HepG2 (cell line): Measurements from ENCODE around the gene APOBEC3C. TPM values are rescaled to one million over a fixed set of nuclear protein-coding genes. Genes with fewer than 3 reads are reported as not detected.

ENCODE experiments used
- ELF3 ChIP-seq: IDR thresholded peaks from 2 replicates; pipeline ENCODE4 v1.6.1; 2016; ENCODE audit warnings: missing genetic modification reagents, missing compliant biosample characterization
- FOSL1 ChIP-seq: sonication (generic); formaldehyde crosslinking; IDR thresholded peaks from 2 replicates; pipeline ENCODE4 v1.9.0; 2021; ENCODE audit warnings: missing genetic modification reagents, borderline replicate concordance
- KAT8 ChIP-seq: IDR thresholded peaks from 2 replicates; pipeline ENCODE4 v1.6.1; 2016; ENCODE audit warnings: missing genetic modification reagents, missing compliant biosample characterization
- KDM2A ChIP-seq: sonication (generic); formaldehyde crosslinking; IDR thresholded peaks from 2 replicates; pipeline ENCODE4 v1.4.0; 2020; ENCODE audit warnings: low read depth, missing genetic modification reagents, borderline replicate concordance
- MTA1 ChIP-seq: sonication (generic); formaldehyde crosslinking; IDR thresholded peaks from 2 replicates; pipeline ENCODE4 v1.4.0; 2020; ENCODE audit warnings: missing genetic modification reagents, mild to moderate bottlenecking, borderline replicate concordance
- MXI1 ChIP-seq: IDR thresholded peaks from 3 replicates; pipeline ENCODE4 v1.6.1; 2012; ENCODE audit warnings: low read depth, low read length, inconsistent platforms, borderline replicate concordance
- NFYB ChIP-seq: sonication (generic); formaldehyde crosslinking; IDR thresholded peaks from 2 replicates; pipeline ENCODE4 v1.4.0; 2020; ENCODE audit warnings: missing genetic modification reagents
- PHF8 ChIP-seq: sonication (generic); formaldehyde crosslinking; IDR thresholded peaks from 2 replicates; pipeline ENCODE4 v1.5.0; 2020; ENCODE audit warnings: missing genetic modification reagents
- POGK ChIP-seq: sonication (generic); formaldehyde crosslinking; conservative IDR thresholded peaks from 2 replicates; pipeline ENCODE4 v1.8.0; 2022; ENCODE audit warnings: mild to moderate bottlenecking, moderate library complexity, missing genetic modification reagents
- POLR2A ChIP-seq, 2 experiments: IDR thresholded peaks; 2 replicates each; pipeline ENCODE4 v1.6.1; 2011; ENCODE audit warnings: low read depth in 2 of 2, low read length in 2 of 2, mild to moderate bottlenecking in 1 of 2, moderate library complexity in 1 of 2; ENCODE audit not compliant: insufficient read depth in 1 of 2
- POLR2AphosphoS5 ChIP-seq: IDR thresholded peaks from 2 replicates; pipeline ENCODE4 v1.6.1; 2012; ENCODE audit warnings: low read depth, low read length
- POLR2G ChIP-seq: fragments of 200-400 bp; formaldehyde crosslinking; IDR thresholded peaks from 2 replicates; pipeline ENCODE4 v1.6.1; 2018; ENCODE audit warnings: mild to moderate bottlenecking, low read depth, low read length, moderate library complexity
- SALL1 ChIP-seq: sonication (generic); formaldehyde crosslinking; IDR thresholded peaks from 2 replicates; pipeline ENCODE4 v1.8.0; 2022; ENCODE audit warnings: mild to moderate bottlenecking, missing genetic modification reagents
- SAP130 ChIP-seq: IDR thresholded peaks from 2 replicates; pipeline ENCODE4 v1.6.1; 2016; ENCODE audit warnings: low read depth
- ZBTB7B ChIP-seq: sonication (generic); formaldehyde crosslinking; IDR thresholded peaks from 2 replicates; pipeline ENCODE4 v1.4.0; 2020; ENCODE audit warnings: missing genetic modification reagents
- ZFP91 ChIP-seq: sonication (generic); formaldehyde crosslinking; IDR thresholded peaks from 2 replicates; pipeline ENCODE4 v1.9.0; 2022; ENCODE audit warnings: missing genetic modification reagents, mild to moderate bottlenecking, borderline replicate concordance
- ZNF24 ChIP-seq: fragments of 450-650 bp; IDR thresholded peaks from 2 replicates; pipeline ENCODE4 v1.6.1; 2017; ENCODE audit warnings: antibody characterized with exemption, mild to moderate bottlenecking
- ZNF350 ChIP-seq: sonication (generic); formaldehyde crosslinking; IDR thresholded peaks from 2 replicates; pipeline ENCODE4 v1.4.0; 2020; ENCODE audit warnings: mild to moderate bottlenecking, low read depth, missing genetic modification reagents, borderline replicate concordance
- ZNF564 ChIP-seq: sonication (generic); formaldehyde crosslinking; IDR thresholded peaks from 2 replicates; pipeline ENCODE4 v1.8.1; 2023; ENCODE audit warnings: mild to moderate bottlenecking, missing genetic modification reagents
- ZNF605 ChIP-seq: sonication (generic); formaldehyde crosslinking; IDR thresholded peaks from 2 replicates; pipeline ENCODE4 v1.8.0; 2022; ENCODE audit warnings: mild to moderate bottlenecking, missing genetic modification reagents
- ZNF687 ChIP-seq: sonication (generic); formaldehyde crosslinking; IDR thresholded peaks from 2 replicates; pipeline ENCODE4 v1.5.1; 2020; ENCODE audit warnings: mild to moderate bottlenecking, missing genetic modification reagents, moderate library complexity
- polyA plus RNA-seq, 8 experiments: library from polyadenylated mRNA; depleted of rRNA in 3 of 8; stranded (reverse) in 7 of 8; unstranded in 1 of 8; fragments of >200 nt; fragmentation: Illumina TruSeq in 4 of 8; extraction: Trizol in 4 of 8; gene quantifications; 2 replicates each; pipeline versions ENCODE4 v1.2.1 to v1.2.3, GENCODE V29; 2011 to 2016; ENCODE audit warnings: low read depth in 4 of 8, missing spikeins in 1 of 8, mixed read lengths in 1 of 8; ENCODE audit not compliant: insufficient read depth in 1 of 8
- total RNA-seq, 5 experiments: library from RNA; depleted of rRNA; stranded (reverse); fragments of >200 nt; fragmentation: Illumina TruSeq; extraction: Trizol; gene quantifications; 2 replicates each; pipeline ENCODE4 v1.2.3, GENCODE V29; 2016; ENCODE audit warnings: low read depth in 1 of 5

The APOBEC3C gene
- total and polyA plus RNA-seq, 2 of the 13 experiments (the other 11 are each of a cell fraction or from before 2014, with no cell fraction given): 8.9 to 27.6 TPM

GRCh38 chr22:38981992-38982927 lies 31.8 kb upstream of the APOBEC3C start, which contains the start of gene APOBEC3B (continued):
- TF ChIP-seq ZNF687 (CRISPR knock-in tag) (peak; percentile 66), KDM2A (CRISPR knock-in tag) (peak; percentile 19; the same call in 1 of the 2 replicates), ZNF605 (CRISPR knock-in tag) (peak; percentile 33; the same call in 1 of the 2 replicates), ZNF24 (no peak), MXI1 (0 out of 3 replicates have a peak, but pooled peaks have one; percentile 21), PHF8 (CRISPR knock-in tag) (peak; percentile 28; the same call in 1 of the 2 replicates), POLR2G (0 out of 2 replicates have a peak, but pooled peaks have one; percentile 32), FOSL1 (CRISPR knock-in tag) (peak; percentile 55; the same call in 1 of the 2 replicates), ZNF350 (CRISPR knock-in tag) (peak; percentile 56; the same call in 1 of the 2 replicates), ZNF564 (CRISPR knock-in tag) (peak; percentile 52; the same call in 1 of the 2 replicates), NFYB (peak; percentile 54), SALL1 (peak; percentile 34), POGK (CRISPR knock-in tag) (0 out of 2 replicates have a peak, but pooled peaks have one; percentile 30), ELF3 (CRISPR knock-in tag) (peak; percentile 62; the same call in 1 of the 2 replicates), KAT8 (CRISPR knock-in tag) (peak; percentile 33; the same call in 1 of the 2 replicates), POLR2A (IDR thresholded peaks at IDR 0.05; ENCODE audit: insufficient read depth in 1 of 2, low read depth in 2 of 2, low read length in 2 of 2) (0 out of 4 replicates have a peak, but pooled peaks of 1 of the 2 experiments have one; percentile 28), ZFP91 (CRISPR knock-in tag) (peak; percentile 98), SAP130 (peak; percentile 94), ZBTB7B (0 out of 2 replicates have a peak, but pooled peaks have one; percentile 22), MTA1 (peak; percentile 41; the same call in 1 of the 2 replicates), POLR2AphosphoS5 (peak; percentile 28; the same call in 1 of the 2 replicates)
